Nephron progenitor cell (in vitro differentiated cells): ENCODE results near the gene SV2A.
"Not testable (repeated sequence)": the region's sequence is repeated elsewhere in the genome, so short reads cannot be mapped to it uniquely, and the experiment has no call there.

ENCODE experiments used
- DNase-seq: peaks from one replicate; pipeline ENCODE4 v3.0.0; 2021
- H3K27ac Mint-ChIP-seq: 2 replicates; pipeline ENCODE4 v1.8.0; 2021; ENCODE audit warnings: mild to moderate bottlenecking, moderate library complexity, mixed read lengths
- H3K27me3 Mint-ChIP-seq: 2 replicates; pipeline ENCODE4 v1.8.0; 2021; ENCODE audit warnings: mild to moderate bottlenecking, low read depth, mixed read lengths; ENCODE audit not compliant: poor library complexity
- H3K36me3 Mint-ChIP-seq: 2 replicates; pipeline ENCODE4 v1.8.0; 2021; ENCODE audit warnings: low read depth, mixed read lengths
- H3K4me1 Mint-ChIP-seq: 2 replicates; pipeline ENCODE4 v1.8.0; 2021; ENCODE audit warnings: mixed read lengths
- H3K4me3 Mint-ChIP-seq: 2 replicates; pipeline ENCODE4 v1.8.0; 2021; ENCODE audit warnings: mild to moderate bottlenecking, moderate library complexity, mixed read lengths
- H3K9me3 Mint-ChIP-seq: 2 replicates; pipeline ENCODE4 v1.8.0; 2021; ENCODE audit warnings: mild to moderate bottlenecking, moderate library complexity, mixed read lengths
- CTCF ChIP-seq: fragments of 200-600 bp; sonication (generic); IDR thresholded peaks from 2 replicates; pipeline ENCODE4 v1.5.0; 2021; ENCODE audit warnings: antibody characterized with exemption

SV2A gene

DNA sequence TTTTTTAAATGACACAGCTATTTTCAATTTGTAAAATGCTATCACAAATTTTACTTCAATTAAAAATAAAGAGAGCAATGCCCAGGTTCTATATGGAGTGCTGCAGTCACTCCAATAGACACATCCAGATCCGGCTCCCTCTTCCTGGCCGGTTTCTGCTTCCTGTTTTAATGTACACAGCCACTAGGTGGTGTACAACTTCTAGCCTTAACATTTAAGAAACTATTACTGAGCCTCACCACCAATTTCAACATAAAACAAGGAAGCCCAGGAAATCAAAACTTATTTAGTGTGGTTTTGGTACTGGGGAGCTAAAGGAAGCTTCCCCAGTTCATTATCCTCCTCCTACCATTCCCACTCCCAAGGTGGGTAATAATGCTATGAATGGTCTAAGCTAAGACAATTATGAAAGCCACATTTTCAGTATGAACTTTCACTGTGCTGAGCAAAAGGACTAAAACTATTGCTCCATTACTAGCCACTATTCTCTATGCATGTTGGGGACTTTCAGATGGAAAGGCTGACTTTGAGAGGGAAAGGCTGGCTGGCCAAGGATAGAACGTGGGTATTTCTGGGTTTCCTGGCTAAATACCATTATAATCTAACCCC lies 44.5 kb upstream of the SV2A start:
- H3K4me3 Mint-ChIP-seq = no peak overlapping the region
- no peaks in the 10 kb centered on the region for H3K4me1 Mint-ChIP-seq
- peaks cover 76% of the 10 kb centered on the region for H3K36me3 Mint-ChIP-seq
- peaks cover 33% of the 10 kb centered on the region for H3K9me3 Mint-ChIP-seq
- peak; percentile 44 for DNase-seq
- peaks cover 3% of the 10 kb centered on the region for H3K27me3 Mint-ChIP-seq
- H3K27ac Mint-ChIP-seq = peak overlapping the region; percentile 34
- peak; percentile 71 for TF ChIP-seq CTCF

- H3K36me3 Mint-ChIP-seq = peaks cover 95% of the 10 kb centered on the region
- not testable (repeated sequence) for H3K4me3 Mint-ChIP-seq, DNase-seq, H3K27ac Mint-ChIP-seq, H3K27me3 Mint-ChIP-seq, H3K4me1 Mint-ChIP-seq
- peaks cover 75% of the 10 kb centered on the region for H3K9me3 Mint-ChIP-seq
Measured at GRCh38 chr1:149957548-149957947, 39.9 kb upstream of the SV2A start.

DNA sequence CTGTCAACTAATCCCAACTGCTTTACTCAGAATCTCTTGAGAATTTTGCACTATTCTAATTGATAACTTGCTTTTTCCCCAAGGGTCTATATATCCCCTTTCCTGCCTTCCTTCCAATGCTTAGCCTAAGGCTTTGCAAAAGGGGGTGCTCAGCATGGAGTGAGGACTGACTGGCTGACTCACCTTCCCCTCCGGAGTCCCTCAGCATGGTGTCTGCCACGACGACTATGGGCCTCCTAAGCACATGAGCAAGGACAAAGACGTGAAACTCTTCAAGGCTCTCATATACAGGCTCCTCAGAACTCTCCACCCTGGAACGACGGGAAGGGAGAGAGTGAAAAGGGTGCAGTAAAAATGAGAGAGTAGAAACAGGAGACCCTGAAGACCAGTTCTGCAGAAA lies 32.3 kb upstream of the SV2A start:
- no peaks in the 10 kb centered on the region for H3K27me3 Mint-ChIP-seq
- DNase-seq = no peak
- TF ChIP-seq CTCF = no peak
- no peak overlapping the region for H3K4me3 Mint-ChIP-seq
- H3K27ac Mint-ChIP-seq = peak overlapping the region; percentile 36
- H3K9me3 Mint-ChIP-seq = peaks cover 20% of the 10 kb centered on the region
- H3K4me1 Mint-ChIP-seq = no peaks in the 10 kb centered on the region
- H3K36me3 Mint-ChIP-seq = peaks cover 86% of the 10 kb centered on the region

GRCh38 chr1:149945206-149945605 lies 27.6 kb upstream of the SV2A start:
- no peak for DNase-seq
- Mint-ChIP-seq H3K36me3 (peaks cover 53% of the 10 kb centered on the region), H3K4me1 (peaks cover 34% of the 10 kb centered on the region), H3K27ac (peak overlapping the region; percentile 75), H3K4me3 (no peak overlapping the region), H3K9me3 (no peaks in the 10 kb centered on the region), H3K27me3 (no peaks in the 10 kb centered on the region)
- no peak for TF ChIP-seq CTCF

DNA sequence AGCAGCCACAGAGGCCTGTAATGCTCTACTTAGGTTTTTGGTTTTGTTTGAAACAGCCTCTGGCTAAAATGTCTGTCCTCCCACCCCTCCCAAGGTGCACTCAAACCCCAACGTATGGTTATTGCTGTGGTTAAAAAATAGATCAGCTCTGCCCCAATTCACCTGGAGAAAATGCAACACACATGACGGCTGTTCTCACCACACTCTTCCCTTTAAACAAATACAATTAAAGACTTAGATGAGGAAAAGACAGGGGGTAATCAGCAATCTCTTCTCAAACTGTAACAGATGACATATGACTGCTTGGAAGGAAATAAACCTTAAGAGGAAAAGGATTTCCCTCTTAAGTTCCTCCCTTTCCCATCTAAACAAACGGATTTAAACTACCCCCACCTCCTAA lies 25.2 kb upstream of the SV2A start:
- no peaks in the 10 kb centered on the region for H3K9me3 Mint-ChIP-seq
- H3K27ac Mint-ChIP-seq = peak overlapping the region; percentile 40
- H3K4me1 Mint-ChIP-seq = peaks cover 52% of the 10 kb centered on the region
- TF ChIP-seq CTCF = no peak
- no peak for DNase-seq
- H3K27me3 Mint-ChIP-seq = no peaks in the 10 kb centered on the region
- H3K4me3 Mint-ChIP-seq = no peak overlapping the region
- H3K36me3 Mint-ChIP-seq = peaks cover 30% of the 10 kb centered on the region

GRCh38 chr1:149942207-149942606 lies 24.6 kb upstream of the SV2A start:
- no peaks in the 10 kb centered on the region for H3K9me3 Mint-ChIP-seq
- peaks cover 59% of the 10 kb centered on the region for H3K4me1 Mint-ChIP-seq
- peaks cover 23% of the 10 kb centered on the region for H3K36me3 Mint-ChIP-seq
- H3K27ac Mint-ChIP-seq = no peak overlapping the region
- DNase-seq = peak; percentile 55
- H3K27me3 Mint-ChIP-seq = no peaks in the 10 kb centered on the region
- TF ChIP-seq CTCF = peak; percentile 23
- H3K4me3 Mint-ChIP-seq = no peak overlapping the region
